Suppressor macrophage (primary cell): Measurements from ENCODE around the gene VLDLR.

Experiments
- DNase-seq, 4 experiments: peaks; one replicate each; pipeline ENCODE4 v3.0.0-alpha.2; 2020 to 2022
- total RNA-seq, 17 experiments: gene quantifications; one replicate each; lab custom pipeline; 2026; ENCODE audit warnings: mixed read lengths in 6 of 17, inconsistent platforms in 3 of 17; lab: John Stamatoyannopoulos, UW

Gene VLDLR
- 1.3 to 8.6 (median 2.2) reads per million in 17 experiments for total RNA-seq

- DNase-seq, result peak in 3 of 4 experiments; percentile 13 to 59 (median 54)
Observed at GRCh38 chr9:2621722-2622460, at the start of gene VLDLR. TSS of gene VLDLR (plus strand) at chr9:2621787. CDS start at chr9:2622190, 403 bp downstream.

- no peak for DNase-seq
Observed at GRCh38 chr9:2574203-2574602, 47.4 kb upstream of the VLDLR start.

DNA sequence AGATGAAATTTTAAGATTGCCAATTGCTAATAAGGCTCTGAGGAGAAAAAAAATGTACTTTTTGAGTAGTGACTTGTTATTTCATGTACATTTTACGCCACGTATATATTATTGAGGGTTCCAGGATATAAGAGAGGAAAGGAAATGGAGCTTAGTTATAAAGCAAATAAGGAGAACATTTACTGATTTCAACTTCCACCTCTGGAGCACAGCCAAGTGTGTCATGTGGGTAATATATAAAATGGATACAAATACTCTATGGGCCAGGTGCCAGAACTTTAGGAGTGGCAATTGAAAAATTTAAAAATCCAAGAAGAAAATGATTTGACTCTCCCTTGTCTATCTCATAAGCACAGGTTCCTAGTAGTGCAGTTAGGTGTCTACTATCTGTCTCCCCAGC is 45.0 kb upstream of the VLDLR start:
- DNase-seq, result no peak

- DNase-seq, result peak in 1 of 4 experiments; percentile 17
Observed at GRCh38 chr9:2583308-2584013, 38.1 kb upstream of the VLDLR start.

- no peak for DNase-seq
Observed at GRCh38 chr9:2591967-2592366, 29.6 kb upstream of the VLDLR start.

DNA sequence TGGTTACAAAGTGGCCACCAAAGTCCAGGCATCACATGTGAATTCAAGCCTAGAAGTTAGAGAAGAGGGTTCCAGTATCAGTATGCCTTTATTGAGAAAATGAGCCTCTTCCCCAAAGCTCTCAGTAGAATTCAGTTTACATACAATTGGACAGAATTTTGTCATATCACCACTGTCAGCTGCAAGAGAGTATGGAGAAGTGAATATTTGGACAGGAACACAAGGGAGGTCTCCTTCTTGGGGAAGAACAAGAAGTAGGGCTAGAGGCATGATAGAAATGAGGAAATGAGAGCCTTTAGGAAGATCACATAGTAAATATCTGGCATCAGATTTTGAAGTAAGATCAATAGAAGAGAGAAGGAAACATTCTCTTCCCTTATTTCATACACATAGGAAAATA is 27.8 kb upstream of the VLDLR start:
- peak in 3 of 4 experiments; percentile 20 to 63 (median 53) for DNase-seq

- DNase-seq, result no peak
Observed at GRCh38 chr9:2595973-2596372, 25.6 kb upstream of the VLDLR start.

DNA sequence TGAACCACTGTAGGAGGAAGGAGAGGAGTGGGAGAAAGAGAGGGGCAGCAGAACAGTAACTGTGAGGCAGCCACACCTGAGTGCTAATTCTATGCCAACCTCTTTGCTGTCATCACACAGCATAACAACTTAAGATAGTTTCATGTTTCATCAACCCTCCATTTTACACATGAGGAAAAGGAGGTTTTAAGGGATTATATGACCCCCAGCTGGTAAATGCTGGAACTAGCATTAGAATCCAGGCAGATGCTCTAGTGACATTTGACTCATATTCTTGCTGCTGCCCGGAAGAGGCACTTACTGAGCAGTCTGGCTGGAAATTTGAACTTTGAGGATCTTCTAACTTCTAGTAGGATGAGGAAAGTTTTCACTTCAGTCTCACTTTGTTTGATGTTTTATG is 24.1 kb upstream of the VLDLR start:
- DNase-seq, result no peak

DNA sequence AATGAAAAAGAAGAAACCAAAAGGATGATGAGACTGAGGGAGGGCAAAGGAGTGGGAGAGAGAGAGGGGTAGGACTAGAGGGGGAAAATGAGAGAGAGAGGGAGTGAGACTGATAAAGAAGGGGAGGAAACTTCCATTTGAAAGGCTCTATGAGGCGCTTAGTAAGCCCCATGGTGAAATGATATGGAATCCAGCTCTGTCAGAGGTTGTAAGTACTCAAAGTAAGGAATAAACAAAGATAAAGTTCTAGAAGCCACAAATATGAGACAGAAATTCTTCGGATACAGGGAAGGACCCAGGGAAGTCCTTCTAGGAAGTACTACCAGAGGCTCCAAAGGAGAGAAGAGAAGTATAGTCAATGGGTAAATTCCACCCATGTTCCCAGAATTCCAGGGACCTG is 21.7 kb upstream of the VLDLR start:
- DNase-seq, result no peak

- DNase-seq, result no peak
Observed at GRCh38 chr9:2600307-2600706, 21.3 kb upstream of the VLDLR start.

DNA sequence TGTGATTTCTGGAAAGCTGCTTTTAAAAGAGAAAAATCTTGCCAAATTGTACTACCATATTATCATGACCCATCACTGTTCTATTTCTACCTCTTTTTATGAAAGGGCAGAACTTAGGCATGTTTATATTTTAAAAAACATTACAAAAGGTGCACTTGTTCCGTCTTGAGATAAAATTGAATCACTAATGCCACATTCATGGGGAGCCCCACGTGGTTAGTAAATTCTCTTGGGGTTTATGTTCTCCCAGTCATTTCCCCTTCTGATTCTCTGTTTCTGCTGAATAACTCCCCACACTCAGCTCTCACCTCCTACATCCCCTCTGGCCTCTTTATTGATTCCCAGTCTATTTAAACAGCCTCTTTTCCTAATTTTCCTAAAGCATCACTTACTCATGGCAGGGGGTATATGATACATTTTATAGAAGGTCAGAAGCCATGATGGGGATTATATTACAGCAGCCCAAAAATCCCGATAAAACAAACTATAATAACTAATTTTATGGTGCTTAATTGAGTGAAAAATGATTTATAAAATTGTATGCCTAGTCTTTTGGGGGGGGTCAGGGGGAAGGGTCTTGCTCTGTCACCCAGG is 19.7 kb upstream of the VLDLR start:
- no peak for DNase-seq

DNA sequence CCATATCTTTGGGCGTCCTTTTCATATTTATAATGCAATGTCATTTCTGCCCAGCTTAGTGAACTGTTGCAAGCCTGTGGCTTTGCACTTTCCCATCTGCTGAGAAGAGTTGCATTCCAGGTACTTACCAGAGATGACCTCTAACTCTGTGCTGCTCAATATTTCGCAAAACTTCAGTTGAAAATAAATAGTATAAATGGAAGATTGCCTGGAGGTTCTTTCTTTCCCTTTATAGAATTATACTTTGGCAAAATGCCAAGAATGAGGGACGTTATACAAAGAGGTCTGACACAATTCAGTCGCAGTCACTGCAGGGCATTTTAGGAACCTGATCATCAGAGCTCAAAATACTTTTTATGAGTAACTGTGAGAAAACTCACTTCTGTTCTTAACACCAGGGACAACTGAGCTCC is 18.9 kb upstream of the VLDLR start:
- peak in 2 of 4 experiments; percentile 35 to 50 for DNase-seq

- no peak for DNase-seq
Observed at GRCh38 chr9:2603621-2604020, 18.0 kb upstream of the VLDLR start.

- DNase-seq, result no peak
Observed at GRCh38 chr9:2605246-2605645, 16.3 kb upstream of the VLDLR start.

- no peak for DNase-seq
Observed at GRCh38 chr9:2608276-2608675, 13.3 kb upstream of the VLDLR start.

- no peak for DNase-seq
Observed at GRCh38 chr9:2610985-2611384, 10.6 kb upstream of the VLDLR start.

GRCh38 chr9:2611961-2612360 is 9.6 kb upstream of the VLDLR start:
- no peak for DNase-seq

- no peak for DNase-seq
Observed at GRCh38 chr9:2613730-2614271, 7.8 kb upstream of the VLDLR start.

GRCh38 chr9:2615497-2615896 is 6.1 kb upstream of the VLDLR start:
- no peak for DNase-seq

GRCh38 chr9:2616692-2617377 is 4.8 kb upstream of the VLDLR start:
- no peak for DNase-seq

- no peak for DNase-seq
Observed at GRCh38 chr9:2618289-2618688, 3.3 kb upstream of the VLDLR start.

GRCh38 chr9:2620919-2621721 is 467 bp upstream of the VLDLR start:
- DNase-seq, result peak; percentile 40 to 73 (median 62)
